ENCODE results near the gene LRRC43. TPM values are rescaled to one million over a fixed set of nuclear protein-coding genes. Genes with fewer than 3 reads are reported as not detected.

LRRC43 gene
- total and polyA plus RNA-seq, 7 donors, result 0.05 to 0.36 (median 0.13) TPM; not detected in 2

- intact Hi-C loops (cut with DNase I), result loop anchor here in 1 of 2 donors (5.0 kb wide), 1 partner anchor 138 kb away; no protein-coding TSS in a partner anchor
- Histone ChIP-seq H3K4me3 (no peak overlapping the region), H3K4me1 (peaks cover 7% of the 10 kb centered on the region), H3K9me3 (no peaks in the 10 kb centered on the region), H3K36me3 (ENCODE audit: insufficient read depth in 1 of 2, low read depth in 1 of 2) (no peaks in the 10 kb centered on the region), H3K27me3 (ENCODE audit: insufficient read depth in 3 of 3, low read length in 2 of 3) (peaks cover 0 to 5% (median 4%) of the 10 kb centered on the region in 3 donors), H3K27ac (no peak overlapping the region)
- ATAC-seq (no peak), DNase-seq (no peak)
- WGBS, 3 donors, result 88 to 91% (median 88%) methylated on average over 4 of the region's 4 CpGs
- no peak for TF ChIP-seq CTCF (IDR thresholded peaks at IDR 0.05)
Observed at GRCh38 chr12:122195405-122195804, 12.5 kb downstream of the LRRC43 start.

GRCh38 chr12:122197612-122197966 is 14.7 kb downstream of the LRRC43 start:
- Histone ChIP-seq H3K4me3 (no peak overlapping the region), H3K27ac (no peak overlapping the region), H3K27me3 (ENCODE audit: insufficient read depth in 3 of 3, low read length in 2 of 3) (peaks cover 0 to 21% (median 4%) of the 10 kb centered on the region in 3 donors), H3K9me3 (no peaks in the 10 kb centered on the region), H3K36me3 (ENCODE audit: insufficient read depth in 1 of 2, low read depth in 1 of 2) (no peaks in the 10 kb centered on the region), H3K4me1 (peaks cover 7% of the 10 kb centered on the region)
- ATAC-seq (peak in 1 of 4 donors; percentile 46), DNase-seq (no peak)
- 25 to 52% (median 48%) methylated on average over 1 of the region's 1 CpG for WGBS, 3 donors
- intact Hi-C loops (cut with DNase I), result loop anchor here in 1 of 2 donors (5.0 kb wide), 1 partner anchor 140 kb away; no protein-coding TSS in a partner anchor
- TF ChIP-seq CTCF (IDR thresholded peaks at IDR 0.05), result no peak

GRCh38 chr12:122199484-122200355 is 16.8 kb downstream of the LRRC43 start:
- no peak for ATAC-seq
- no peaks in the 10 kb centered on the region for H3K9me3 ChIP-seq

GRCh38 chr12:122200541-122201175 is 17.7 kb downstream of the LRRC43 start:
- H3K36me3 ChIP-seq (ENCODE audit: insufficient read depth in 1 of 2, low read depth in 1 of 2), result no peaks in the 10 kb centered on the region
- no peak overlapping the region for H3K27ac ChIP-seq
- no peaks in the 10 kb centered on the region for H3K9me3 ChIP-seq
- peaks cover 0 to 52% (median 23%) of the 10 kb centered on the region in 3 donors for H3K27me3 ChIP-seq (ENCODE audit: insufficient read depth in 3 of 3, low read length in 2 of 3)
- TF ChIP-seq CTCF (IDR thresholded peaks at IDR 0.05), result no peak
- no peak overlapping the region for H3K4me3 ChIP-seq
- WGBS, 3 donors, result 70 to 74% (median 70%) methylated on average over 23 to 24 of the region's 24 CpGs
- ATAC-seq (no peak), DNase-seq (no peak)
- intact Hi-C loops (cut with DNase I), result loop anchor here in 1 of 2 donors (10.0 kb wide), 1 partner anchor 276 kb away; no protein-coding TSS in a partner anchor
- peaks cover 7% of the 10 kb centered on the region for H3K4me1 ChIP-seq

More at GRCh38 chr12:122199484-122200355, 16.8 kb downstream of the LRRC43 start:
- intact Hi-C loops (cut with DNase I), result loop anchor here (5.0 to 10.0 kb wide), 2 partner anchors 142 to 275 kb away; no protein-coding TSS in a partner anchor
- WGBS, 3 donors, result 86 to 88% (median 86%) methylated on average over 29 of the region's 29 CpGs
- Histone ChIP-seq H3K4me3 (no peak overlapping the region), H3K36me3 (ENCODE audit: insufficient read depth in 1 of 2, low read depth in 1 of 2) (no peaks in the 10 kb centered on the region), H3K27me3 (ENCODE audit: insufficient read depth in 3 of 3, low read length in 2 of 3) (peaks cover 0 to 43% (median 18%) of the 10 kb centered on the region in 3 donors), H3K4me1 (peaks cover 7% of the 10 kb centered on the region), H3K27ac (no peak overlapping the region)
- TF ChIP-seq CTCF (IDR thresholded peaks at IDR 0.05), result no peak
- DNase-seq, result no peak

Measured in psoas muscle (tissue), 8 donors.